ENCODE results near the gene ASAP2.

ASAP2 gene

DNA sequence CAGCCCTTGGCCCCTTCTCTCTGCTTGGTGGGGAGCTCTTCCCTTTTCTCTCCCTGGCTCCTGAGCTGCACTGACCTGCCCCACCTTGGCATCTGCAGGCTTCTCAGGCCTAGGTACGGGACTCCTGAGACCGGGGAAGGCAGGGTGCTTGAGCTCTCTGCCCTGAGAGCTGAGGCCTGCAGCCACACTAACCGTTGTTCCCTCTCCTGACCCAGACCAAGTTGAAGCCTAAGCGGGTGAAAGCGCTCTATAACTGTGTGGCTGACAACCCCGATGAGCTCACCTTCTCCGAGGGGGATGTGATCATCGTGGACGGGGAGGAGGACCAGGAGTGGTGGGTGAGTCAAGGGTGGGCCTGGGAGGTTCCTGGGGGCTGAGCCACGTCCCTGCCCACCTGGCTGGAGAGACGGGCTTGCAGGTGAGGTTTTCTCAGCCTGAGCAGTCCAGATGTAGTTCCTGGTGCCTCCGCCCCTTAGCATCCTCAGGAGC is 194.5 kb downstream of the ASAP2 start:
- H3K27ac Mint-ChIP-seq: no peak overlapping the region
- H3K36me3 Mint-ChIP-seq: no peaks in the 10 kb centered on the region
- H3K4me1 Mint-ChIP-seq (ENCODE audit: low read depth): no peaks in the 10 kb centered on the region
- H3K9me3 Mint-ChIP-seq (ENCODE audit: low read depth): no peaks in the 10 kb centered on the region
- H3K4me3 Mint-ChIP-seq: no peak overlapping the region
- H3K27me3 Mint-ChIP-seq: no peaks in the 10 kb centered on the region

DNA sequence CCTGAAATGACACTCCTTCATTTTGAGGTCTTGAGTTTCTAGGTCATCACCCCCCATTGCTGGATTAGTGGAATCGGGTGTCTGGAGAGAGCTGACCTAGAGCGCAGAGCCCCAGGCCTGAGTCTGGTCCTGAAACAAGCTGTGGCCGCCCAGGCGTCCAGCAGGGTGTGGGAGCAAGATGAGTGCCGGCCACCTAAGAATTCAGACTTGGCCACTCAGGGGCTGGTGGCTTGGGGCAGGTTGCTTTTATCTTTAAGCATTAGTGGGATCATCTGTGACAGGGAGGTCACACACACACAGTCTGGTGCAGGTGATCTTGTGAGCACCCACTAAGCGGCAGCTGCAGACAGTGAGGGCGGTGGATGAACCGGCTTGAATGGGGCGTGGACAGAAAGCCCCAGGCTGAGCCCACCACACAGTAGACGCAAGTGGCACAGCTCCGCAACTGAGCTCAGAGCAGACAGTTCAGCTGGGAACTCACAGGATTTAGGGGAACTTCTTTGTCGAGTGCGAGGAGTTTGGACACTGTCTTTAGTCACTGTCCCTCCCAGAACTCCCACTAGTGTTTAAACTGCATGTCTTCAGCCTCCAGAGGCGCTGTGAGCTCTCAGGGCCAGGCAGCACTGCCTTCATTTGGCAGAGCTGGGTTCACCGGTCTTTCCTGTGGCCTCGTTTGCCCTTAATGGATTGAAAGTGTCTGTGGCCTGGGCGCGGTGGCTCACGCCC is 195.2 kb downstream of the ASAP2 start:
- no peaks in the 10 kb centered on the region for H3K27me3 Mint-ChIP-seq
- no peak overlapping the region for H3K4me3 Mint-ChIP-seq
- H3K27ac Mint-ChIP-seq: no peak overlapping the region
- H3K4me1 Mint-ChIP-seq (ENCODE audit: low read depth): no peaks in the 10 kb centered on the region
- no peaks in the 10 kb centered on the region for H3K9me3 Mint-ChIP-seq (ENCODE audit: low read depth)
- H3K36me3 Mint-ChIP-seq: no peaks in the 10 kb centered on the region

DNA sequence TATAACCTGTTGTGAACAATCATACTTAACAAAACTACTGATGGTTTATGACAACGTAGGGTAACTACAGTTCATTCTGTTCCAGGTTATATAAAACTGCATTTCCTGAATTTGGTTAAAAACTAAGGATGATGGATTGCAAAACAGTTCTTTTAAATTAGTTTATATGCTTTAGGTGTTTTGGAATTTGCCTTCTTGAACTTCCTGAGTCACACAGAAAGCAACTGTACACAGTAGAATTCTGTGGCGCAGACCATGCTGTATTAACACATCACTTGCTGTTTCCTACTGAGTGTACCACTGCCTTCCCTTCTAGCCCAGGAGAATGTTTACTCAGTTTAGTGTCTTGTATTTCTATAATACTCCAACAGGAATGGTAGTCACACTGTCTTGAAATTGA is 197.3 kb downstream of the ASAP2 start:
- H3K36me3 Mint-ChIP-seq: no peaks in the 10 kb centered on the region
- H3K4me1 Mint-ChIP-seq (ENCODE audit: low read depth): no peaks in the 10 kb centered on the region
- no peak overlapping the region for H3K27ac Mint-ChIP-seq

DNA sequence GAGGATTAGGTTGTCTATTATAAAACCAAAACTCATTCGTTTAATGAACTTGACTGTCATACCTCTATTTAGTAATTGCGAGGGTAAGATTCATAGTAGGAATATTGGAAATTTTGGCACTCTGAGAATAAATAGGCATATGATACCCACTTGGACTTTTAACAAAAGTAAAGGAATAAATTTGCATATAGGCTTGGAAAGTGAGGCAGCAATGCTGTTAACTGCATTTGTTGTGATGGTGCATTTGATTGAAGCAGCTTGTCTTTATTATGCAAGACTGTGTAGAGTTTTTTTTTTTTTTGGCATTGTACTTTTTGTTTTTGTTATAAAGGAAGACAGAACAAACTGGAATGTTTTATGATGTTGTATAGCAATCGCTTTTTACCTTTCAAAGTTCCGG is 197.8 kb downstream of the ASAP2 start:
- Mint-ChIP-seq H3K27ac (no peak overlapping the region), H3K4me3 (no peak overlapping the region), H3K4me1 (ENCODE audit: low read depth) (no peaks in the 10 kb centered on the region), H3K36me3 (peaks cover 2% of the 10 kb centered on the region), H3K9me3 (ENCODE audit: low read depth) (no peaks in the 10 kb centered on the region), H3K27me3 (no peaks in the 10 kb centered on the region)

More for the DNA sequence above, 197.3 kb downstream of the ASAP2 start:
- Mint-ChIP-seq H3K9me3 (ENCODE audit: low read depth) (no peaks in the 10 kb centered on the region), H3K27me3 (no peaks in the 10 kb centered on the region), H3K4me3 (no peak overlapping the region)

DNA sequence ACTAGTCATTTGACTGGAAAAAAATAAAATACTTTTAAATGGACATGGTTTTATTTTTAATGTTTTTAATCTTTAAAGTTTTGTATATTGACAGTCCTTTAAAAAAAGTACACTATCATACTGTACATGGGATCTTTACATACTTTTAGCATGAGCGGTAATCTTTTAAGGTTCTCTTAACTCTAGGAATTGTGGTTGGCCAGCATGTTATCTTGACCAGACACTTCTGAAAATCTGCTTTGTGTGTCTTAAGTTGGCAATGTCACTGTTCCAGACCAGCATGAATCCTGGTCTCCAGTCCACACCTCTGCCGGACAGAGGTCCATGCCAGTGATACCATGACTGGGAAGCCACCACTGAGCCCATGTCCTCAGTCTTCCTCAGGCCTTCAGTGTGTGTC is 199.0 kb downstream of the ASAP2 start:
- no peak overlapping the region for H3K27ac Mint-ChIP-seq
- no peak overlapping the region for H3K4me3 Mint-ChIP-seq
- no peaks in the 10 kb centered on the region for H3K9me3 Mint-ChIP-seq (ENCODE audit: low read depth)
- H3K4me1 Mint-ChIP-seq (ENCODE audit: low read depth): no peaks in the 10 kb centered on the region
- no peaks in the 10 kb centered on the region for H3K27me3 Mint-ChIP-seq
- peaks cover 2% of the 10 kb centered on the region for H3K36me3 Mint-ChIP-seq

DNA sequence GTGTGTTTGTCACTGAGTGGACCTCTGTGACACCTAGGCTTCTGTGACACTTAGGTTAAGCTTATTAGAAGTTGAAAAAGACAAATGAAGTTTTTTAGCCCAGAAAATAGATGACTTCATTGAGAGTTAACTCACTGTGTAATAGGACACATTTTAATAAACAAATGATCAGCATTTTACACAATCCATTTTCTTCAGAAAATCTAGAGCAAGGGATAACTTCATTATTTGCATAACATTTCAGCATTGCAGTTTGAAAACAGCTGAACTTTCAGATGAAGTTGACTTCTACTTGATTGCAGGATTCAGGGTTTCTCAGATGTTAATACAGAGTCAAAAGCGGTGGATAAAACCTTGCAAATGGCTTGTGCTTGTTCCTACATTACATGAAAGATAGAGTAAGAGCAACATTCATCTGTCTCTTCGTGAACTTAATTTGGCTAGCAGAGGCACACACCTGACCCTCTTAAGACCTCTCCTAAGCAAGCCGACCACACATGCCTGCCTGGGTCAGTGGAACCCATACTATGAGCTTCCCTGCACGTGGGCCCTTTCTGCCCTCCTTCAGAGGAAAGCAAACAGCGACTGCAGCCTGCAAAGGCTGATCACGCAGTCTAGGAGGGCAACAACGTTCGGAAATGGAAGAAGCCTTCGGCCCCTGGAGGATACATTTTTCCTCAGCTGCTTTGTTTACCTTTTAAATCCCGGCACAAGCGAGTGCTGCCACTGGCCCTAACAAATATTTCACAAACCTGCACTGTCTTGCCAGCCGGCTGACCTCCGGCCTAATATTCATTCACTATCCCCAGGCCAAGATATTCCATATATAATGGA is 200.1 kb downstream of the ASAP2 start:
- H3K27me3 Mint-ChIP-seq: no peaks in the 10 kb centered on the region
- no peak overlapping the region for H3K4me3 Mint-ChIP-seq
- H3K27ac Mint-ChIP-seq: no peak overlapping the region
- H3K36me3 Mint-ChIP-seq: peaks cover 2% of the 10 kb centered on the region
- no peaks in the 10 kb centered on the region for H3K9me3 Mint-ChIP-seq (ENCODE audit: low read depth)
- no peaks in the 10 kb centered on the region for H3K4me1 Mint-ChIP-seq (ENCODE audit: low read depth)

DNA sequence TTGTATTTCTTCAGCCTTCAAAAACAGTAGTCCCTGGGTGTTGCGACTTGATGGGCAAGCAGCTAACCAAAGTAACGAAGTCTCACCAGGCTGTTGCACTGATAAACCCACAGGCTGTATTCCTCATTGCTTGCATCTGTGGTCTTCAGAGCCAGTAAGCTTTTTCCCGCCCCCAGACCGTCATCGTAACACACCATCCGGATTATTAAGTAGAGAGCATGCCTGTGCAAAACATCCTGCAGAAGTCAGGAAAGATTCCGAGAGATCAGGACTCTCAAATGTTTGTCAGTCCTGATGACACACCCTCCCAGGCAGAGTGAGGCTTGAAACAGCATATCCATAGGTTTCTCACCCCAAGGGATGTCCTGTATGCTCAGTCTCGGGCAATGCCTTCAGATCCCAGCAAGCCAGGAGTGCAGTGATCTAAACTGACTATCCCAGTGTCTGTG is 200.8 kb downstream of the ASAP2 start:
- H3K4me3 Mint-ChIP-seq: no peak overlapping the region
- no peaks in the 10 kb centered on the region for H3K27me3 Mint-ChIP-seq
- peaks cover 2% of the 10 kb centered on the region for H3K36me3 Mint-ChIP-seq

DNA sequence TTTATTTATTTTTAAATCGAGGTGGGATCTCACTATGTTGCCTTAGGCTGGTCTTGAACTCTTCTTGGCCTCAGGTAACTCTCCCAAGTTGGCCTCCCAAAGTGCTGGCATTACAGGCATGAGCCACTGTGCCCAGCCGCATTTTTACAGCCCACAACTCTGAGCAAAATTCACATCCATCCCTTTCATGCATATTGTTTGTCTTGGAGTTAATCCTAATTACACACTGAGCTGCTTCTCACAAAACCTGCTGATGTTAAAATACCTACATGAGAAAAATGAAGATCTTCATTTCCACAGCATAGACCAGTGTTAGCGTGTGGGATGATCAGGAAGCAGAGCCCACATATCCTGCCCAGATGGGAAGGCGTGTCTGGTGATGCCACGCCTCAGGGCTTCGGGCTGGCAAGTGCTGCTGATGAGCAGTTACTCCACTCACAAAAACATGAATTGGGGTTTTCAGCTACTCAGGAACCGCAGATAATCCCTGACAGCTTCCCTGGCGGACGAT is 202.1 kb downstream of the ASAP2 start:
- H3K27ac Mint-ChIP-seq: no peak overlapping the region
- no peaks in the 10 kb centered on the region for H3K27me3 Mint-ChIP-seq
- peaks cover 2% of the 10 kb centered on the region for H3K36me3 Mint-ChIP-seq

More for the DNA sequence above, 200.8 kb downstream of the ASAP2 start:
- H3K27ac Mint-ChIP-seq: no peak overlapping the region
- H3K4me1 Mint-ChIP-seq (ENCODE audit: low read depth): no peaks in the 10 kb centered on the region
- H3K9me3 Mint-ChIP-seq (ENCODE audit: low read depth): no peaks in the 10 kb centered on the region

DNA sequence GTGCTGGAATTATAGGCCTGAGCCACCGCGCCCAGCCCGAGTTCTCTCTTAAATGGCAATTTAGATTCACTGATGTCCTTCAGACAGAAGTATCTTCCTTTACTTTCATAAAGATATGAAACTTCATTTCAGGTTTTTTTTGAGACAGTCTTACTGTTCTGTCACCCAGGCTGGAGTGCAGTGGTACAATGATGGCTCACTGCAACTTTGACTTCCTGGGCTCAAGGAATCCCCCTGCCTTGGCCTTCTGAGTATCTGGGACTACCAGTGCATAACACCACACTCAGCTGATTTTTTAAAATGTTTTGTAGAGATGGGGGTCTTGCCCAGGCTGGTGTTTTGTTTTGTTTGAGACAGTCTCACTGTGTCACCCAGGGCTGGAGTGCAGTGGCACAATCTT is 203.5 kb downstream of the ASAP2 start:
- Mint-ChIP-seq H3K9me3 (ENCODE audit: low read depth) (no peaks in the 10 kb centered on the region), H3K4me3 (no peak overlapping the region), H3K36me3 (peaks cover 4% of the 10 kb centered on the region), H3K27me3 (no peaks in the 10 kb centered on the region), H3K27ac (no peak overlapping the region), H3K4me1 (ENCODE audit: low read depth) (peaks cover 9% of the 10 kb centered on the region)

More for the DNA sequence above, 202.1 kb downstream of the ASAP2 start:
- no peak overlapping the region for H3K4me3 Mint-ChIP-seq
- H3K9me3 Mint-ChIP-seq (ENCODE audit: low read depth): no peaks in the 10 kb centered on the region
- no peaks in the 10 kb centered on the region for H3K4me1 Mint-ChIP-seq (ENCODE audit: low read depth)

DNA sequence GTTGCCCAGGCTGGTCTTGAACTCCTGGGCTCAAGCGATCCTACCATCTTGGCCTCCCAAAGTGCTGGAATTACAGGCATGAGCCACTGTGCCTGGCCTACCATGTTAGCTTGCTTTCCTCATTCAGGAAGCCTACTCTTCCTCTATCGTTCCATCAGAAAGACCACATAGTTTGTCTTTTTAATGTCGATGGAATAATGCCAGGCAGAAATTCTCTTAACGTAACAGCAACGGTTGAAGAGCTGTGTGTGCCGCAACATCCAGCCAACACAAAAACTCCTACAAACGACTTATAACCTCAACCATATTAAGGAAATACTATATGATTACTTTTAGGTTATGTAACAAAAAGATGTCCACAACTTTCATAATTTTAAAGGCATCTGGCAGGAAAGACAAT is 206.2 kb downstream of the ASAP2 start:
- Mint-ChIP-seq H3K36me3 (peaks cover 9% of the 10 kb centered on the region), H3K27ac (peak overlapping the region; percentile 64), H3K4me1 (ENCODE audit: low read depth) (peaks cover 21% of the 10 kb centered on the region)

DNA sequence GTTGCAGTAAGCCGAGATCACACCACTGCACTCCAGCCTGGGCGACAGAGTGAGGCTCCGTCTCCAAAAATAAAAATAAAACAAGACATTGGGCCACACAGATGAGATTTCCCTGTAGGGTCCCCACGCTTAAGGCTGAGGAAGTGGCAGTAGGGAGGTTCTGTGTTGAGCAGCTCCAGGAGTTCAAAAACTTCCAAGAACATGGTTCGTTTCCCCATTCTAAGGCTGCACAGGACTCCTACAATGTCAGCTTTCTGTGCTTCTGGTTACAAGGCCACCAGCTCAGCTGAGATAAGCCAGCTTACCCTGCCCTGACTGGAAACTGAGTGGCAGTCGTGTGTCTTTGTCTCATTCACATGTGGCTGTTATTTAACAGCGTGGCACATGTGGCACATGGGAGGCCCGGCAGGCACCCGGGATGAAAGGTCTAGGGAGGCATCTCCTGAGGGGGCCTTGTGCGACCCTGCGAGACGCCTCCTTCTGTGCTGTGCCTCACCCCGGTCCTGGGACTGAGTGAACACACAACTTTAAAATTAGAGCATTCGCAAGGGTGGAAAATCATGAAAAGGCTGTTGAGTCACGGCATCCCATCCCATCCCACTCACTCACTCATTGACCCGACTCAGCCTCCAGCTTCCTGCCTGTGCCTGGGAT is 209.0 kb downstream of the ASAP2 start:
- peaks cover 46% of the 10 kb centered on the region for H3K4me1 Mint-ChIP-seq (ENCODE audit: low read depth)

More for the DNA sequence above, 206.2 kb downstream of the ASAP2 start:
- Mint-ChIP-seq H3K27me3 (no peaks in the 10 kb centered on the region), H3K4me3 (no peak overlapping the region), H3K9me3 (ENCODE audit: low read depth) (no peaks in the 10 kb centered on the region)

DNA sequence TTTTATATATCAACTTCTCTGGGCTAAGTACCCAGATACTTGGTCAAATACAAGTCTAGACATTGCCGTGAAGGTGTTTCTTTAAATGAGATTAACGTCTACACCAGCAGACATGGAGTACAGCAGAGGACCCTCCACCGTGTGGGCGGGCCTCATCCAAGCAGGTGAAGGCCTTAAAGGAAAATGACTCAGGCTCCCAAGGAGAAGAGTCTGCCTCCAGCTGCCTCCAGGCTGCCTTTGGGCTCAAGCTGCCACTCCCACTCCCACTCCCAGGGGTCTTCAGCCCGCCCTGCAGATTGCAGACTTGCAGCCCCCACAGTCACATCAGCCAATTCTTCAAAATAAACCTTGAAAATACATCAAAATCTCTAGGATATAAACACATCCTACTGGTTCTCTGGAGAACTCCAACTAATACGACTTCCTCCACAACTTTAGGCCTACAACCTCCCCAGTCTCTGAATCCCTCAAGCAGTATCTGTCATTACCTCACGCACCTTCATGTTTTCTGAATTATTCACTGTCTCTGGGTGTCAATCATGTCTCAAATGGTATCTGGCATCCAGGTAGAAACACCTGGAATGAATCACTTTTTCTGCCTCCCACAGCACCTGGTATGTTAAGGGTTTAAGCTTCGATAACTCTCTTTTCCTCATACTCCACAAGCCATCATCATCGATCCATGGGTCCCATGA is 209.8 kb downstream of the ASAP2 start:
- H3K4me1 Mint-ChIP-seq (ENCODE audit: low read depth): peaks cover 51% of the 10 kb centered on the region
- H3K4me3 Mint-ChIP-seq: no peak overlapping the region
- H3K9me3 Mint-ChIP-seq (ENCODE audit: low read depth): no peaks in the 10 kb centered on the region
- peaks cover 14% of the 10 kb centered on the region for H3K36me3 Mint-ChIP-seq
- peak overlapping the region; percentile 41 for H3K27ac Mint-ChIP-seq
- H3K27me3 Mint-ChIP-seq: no peaks in the 10 kb centered on the region

More for the DNA sequence above, 209.0 kb downstream of the ASAP2 start:
- Mint-ChIP-seq H3K36me3 (peaks cover 14% of the 10 kb centered on the region), H3K27me3 (no peaks in the 10 kb centered on the region), H3K27ac (no peak overlapping the region), H3K4me3 (no peak overlapping the region), H3K9me3 (ENCODE audit: low read depth) (no peaks in the 10 kb centered on the region)

DNA sequence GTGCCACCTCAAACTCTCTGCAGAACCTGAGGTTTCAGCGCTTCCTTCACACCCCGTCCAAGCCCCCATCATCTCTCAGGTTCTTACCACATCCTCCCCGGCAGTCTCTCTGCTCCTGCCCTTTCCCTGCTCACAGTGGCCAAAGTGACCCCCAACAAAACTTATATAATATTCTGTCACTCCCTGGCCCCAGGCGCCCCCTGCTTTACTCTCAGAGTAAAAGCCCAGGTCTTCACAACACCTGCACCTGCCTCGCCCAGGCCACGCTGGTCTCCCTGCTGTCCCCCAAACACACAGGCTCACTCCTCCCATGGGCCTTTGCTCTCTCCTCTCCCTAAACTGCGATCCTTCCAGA is 210.3 kb downstream of the ASAP2 start:
- Mint-ChIP-seq H3K9me3 (ENCODE audit: low read depth) (no peaks in the 10 kb centered on the region), H3K27me3 (no peaks in the 10 kb centered on the region), H3K36me3 (peaks cover 14% of the 10 kb centered on the region), H3K27ac (peak overlapping the region; percentile 41), H3K4me1 (ENCODE audit: low read depth) (peaks cover 56% of the 10 kb centered on the region), H3K4me3 (no peak overlapping the region)

DNA sequence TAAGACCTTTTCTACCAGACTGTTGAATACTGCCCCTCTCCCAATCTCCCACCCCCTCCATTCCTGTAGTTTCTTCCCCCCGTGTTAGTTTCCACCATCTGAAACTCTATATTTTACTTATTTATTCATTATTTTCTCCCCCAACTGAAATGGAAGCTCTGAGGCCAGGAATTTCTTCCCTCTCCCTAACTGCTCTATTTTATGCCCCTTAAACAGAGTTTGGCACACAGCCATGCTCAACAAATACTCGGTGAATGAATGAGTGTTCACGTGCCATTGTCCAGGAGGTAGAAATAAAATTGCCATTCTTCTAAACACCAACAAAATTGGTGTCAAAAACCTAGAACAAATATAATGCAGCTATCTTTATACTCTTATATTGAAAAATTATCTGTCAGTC is 211.1 kb downstream of the ASAP2 start:
- H3K36me3 Mint-ChIP-seq: peaks cover 17% of the 10 kb centered on the region
- H3K9me3 Mint-ChIP-seq (ENCODE audit: low read depth): no peaks in the 10 kb centered on the region
- H3K27ac Mint-ChIP-seq: no peak overlapping the region
- no peak overlapping the region for H3K4me3 Mint-ChIP-seq
- peaks cover 63% of the 10 kb centered on the region for H3K4me1 Mint-ChIP-seq (ENCODE audit: low read depth)
- H3K27me3 Mint-ChIP-seq: no peaks in the 10 kb centered on the region

Data from activated naive CD8-positive, alpha-beta T cell (primary cell).